H54 (cell line): ENCODE measurements around the gene FST.

ENCODE experiments used
- DNase-seq: peaks from one replicate; pipeline ENCODE4 v3.0.0; 2011; ENCODE audit warnings: low spot score, mixed read lengths; ENCODE audit not compliant: insufficient read length
- FAIRE-seq: peaks from 3 replicates; lab custom pipeline; 2011; peaks lifted over from hg19 to GRCh38; lab: Jason Lieb, UNC
- POLR2A ChIP-seq: IDR thresholded peaks from 2 replicates; pipeline ENCODE4 v1.6.1; 2011; ENCODE audit warnings: low read depth, mild to moderate bottlenecking, low read length

FST gene

DNA sequence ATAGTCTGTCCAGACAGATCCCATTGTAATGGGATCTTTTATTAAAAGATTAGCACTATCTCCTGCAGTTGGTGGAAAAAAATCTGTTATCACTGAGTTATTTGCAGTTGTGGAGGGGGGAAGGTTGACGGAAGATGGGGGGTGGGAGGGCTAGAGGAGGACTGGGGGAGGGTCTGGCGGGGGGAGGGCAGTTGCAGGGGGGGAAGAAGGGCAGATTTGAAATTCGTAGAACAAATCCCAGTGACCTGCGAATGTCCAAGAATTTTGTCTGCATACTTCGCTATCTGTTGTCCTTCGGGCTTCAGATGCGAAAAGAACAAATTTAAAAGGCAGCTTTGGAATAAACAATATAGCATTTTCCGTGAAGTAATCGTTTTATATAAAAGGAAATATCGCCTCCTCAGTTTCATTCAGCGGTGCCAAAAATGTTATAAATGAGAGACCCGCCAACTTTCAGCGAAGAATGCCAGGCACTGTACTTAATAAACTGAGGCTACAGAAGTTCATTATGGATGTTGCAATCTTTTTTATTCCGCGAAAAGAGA, 1.3 kb upstream of the FST start:
- TF ChIP-seq POLR2A, result no peak
- no peak for DNase-seq
- FAIRE-seq, result no peak

GRCh38 chr5:53479590-53480415, 626 bp upstream of the FST start:
- peak; percentile 40 for DNase-seq
- no peak; the same call in 1 of the 2 replicates for TF ChIP-seq POLR2A
- no peak for FAIRE-seq

GRCh38 chr5:53481159-53481886, 894 bp downstream of the FST start:
- DNase-seq, result no peak
- FAIRE-seq, result no peak

DNA sequence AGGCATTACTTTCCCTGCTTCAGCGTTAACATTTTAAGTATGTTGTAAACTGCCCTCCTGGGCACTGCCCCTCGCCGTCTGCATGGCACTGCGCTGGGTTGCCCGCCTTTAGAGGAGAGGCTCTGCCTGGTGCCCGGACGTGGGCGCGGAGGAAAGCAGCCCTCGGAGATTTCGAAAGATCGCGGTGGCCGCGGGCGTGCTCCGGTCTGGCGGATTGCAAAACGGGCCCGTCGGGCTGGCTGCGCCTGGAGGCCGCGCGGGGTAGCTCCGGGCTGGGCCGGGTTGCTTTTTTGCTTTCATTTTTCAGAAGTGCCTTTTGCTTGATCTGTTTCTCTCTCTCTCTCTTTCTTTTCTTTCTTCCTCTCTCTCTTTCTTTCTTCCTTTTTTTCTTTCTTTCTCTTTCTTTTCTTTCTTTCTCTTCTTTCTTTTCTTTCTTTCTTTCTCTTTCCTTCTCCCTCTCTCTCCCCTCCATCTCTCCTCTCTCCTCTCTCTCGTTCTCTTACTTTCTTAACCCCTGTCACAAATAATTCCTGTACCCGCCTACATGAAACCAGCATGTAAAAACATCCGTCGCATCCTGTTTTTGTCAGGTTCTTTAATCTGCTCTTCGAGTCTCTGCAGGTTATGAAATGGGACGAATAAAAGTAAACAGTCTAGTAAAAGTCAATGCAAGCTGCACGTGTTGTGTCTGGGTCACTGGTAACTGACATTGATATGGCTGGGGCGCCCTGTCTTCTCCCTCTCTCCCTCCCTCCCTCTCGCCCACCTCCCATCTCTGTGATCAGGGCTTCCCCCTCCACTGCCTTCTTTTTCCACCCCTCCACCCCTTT, 1.7 kb downstream of the FST start:
- TF ChIP-seq POLR2A, result no peak
- peak; percentile 82 for DNase-seq
- FAIRE-seq, result no peak

More at GRCh38 chr5:53481159-53481886, 894 bp downstream of the FST start:
- no peak for TF ChIP-seq POLR2A

DNA sequence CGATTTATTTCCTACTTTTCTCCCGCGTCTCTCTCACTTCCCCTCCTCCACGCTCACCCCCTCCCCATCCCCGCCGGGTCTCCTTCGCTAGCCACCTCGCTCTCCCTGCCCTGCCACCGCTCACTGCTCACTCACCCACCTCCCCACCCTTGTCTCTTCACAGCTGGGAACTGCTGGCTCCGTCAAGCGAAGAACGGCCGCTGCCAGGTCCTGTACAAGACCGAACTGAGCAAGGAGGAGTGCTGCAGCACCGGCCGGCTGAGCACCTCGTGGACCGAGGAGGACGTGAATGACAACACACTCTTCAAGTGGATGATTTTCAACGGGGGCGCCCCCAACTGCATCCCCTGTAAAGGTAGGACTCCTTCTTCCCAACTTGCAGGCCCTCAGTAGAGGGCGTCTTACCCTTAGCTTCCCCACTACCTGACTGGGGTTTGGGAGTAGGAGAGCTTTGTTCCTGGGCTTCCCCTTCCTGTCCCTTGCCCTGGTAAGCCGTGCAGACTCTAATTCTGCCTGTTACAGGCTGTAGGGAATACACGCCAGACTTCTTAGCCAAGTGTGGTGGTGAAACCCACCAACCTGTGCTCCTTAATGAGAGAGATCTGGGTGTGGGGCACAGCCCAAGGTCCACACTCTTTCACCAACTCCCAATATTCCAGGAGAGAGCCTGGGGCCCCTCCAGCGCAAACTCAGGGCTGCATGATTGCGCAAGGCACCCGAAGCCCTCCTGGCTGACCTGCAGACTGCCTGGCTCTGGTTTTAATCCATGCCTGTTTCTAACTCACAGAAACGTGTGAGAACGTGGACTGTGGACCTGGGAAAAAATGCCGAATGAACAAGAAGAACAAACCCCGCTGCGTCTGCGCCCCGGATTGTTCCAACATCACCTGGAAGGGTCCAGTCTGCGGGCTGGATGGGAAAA, 2.5 kb downstream of the FST start:
- DNase-seq, result no peak
- TF ChIP-seq POLR2A, result no peak
- no peak for FAIRE-seq

DNA sequence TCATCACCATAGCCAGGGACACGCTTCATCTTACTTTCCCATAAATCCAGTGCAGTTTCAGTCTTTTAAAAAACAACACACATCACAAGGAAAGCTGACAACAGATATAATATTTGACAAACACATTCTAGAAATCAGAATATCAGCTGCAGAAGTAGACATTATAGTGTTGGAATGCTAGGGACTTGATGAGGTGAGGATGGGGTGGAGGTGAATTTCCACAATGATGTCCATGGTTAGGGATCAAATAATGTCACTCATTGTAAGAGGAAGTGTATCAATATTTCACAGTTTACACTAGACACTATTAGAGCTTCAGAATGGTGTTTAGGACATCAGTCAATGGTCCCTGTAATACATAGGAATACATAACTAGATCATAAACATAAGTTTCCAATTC, 7.0 kb downstream of the FST start:
- DNase-seq, result no peak
- no peak for FAIRE-seq
- no peak for TF ChIP-seq POLR2A

DNA sequence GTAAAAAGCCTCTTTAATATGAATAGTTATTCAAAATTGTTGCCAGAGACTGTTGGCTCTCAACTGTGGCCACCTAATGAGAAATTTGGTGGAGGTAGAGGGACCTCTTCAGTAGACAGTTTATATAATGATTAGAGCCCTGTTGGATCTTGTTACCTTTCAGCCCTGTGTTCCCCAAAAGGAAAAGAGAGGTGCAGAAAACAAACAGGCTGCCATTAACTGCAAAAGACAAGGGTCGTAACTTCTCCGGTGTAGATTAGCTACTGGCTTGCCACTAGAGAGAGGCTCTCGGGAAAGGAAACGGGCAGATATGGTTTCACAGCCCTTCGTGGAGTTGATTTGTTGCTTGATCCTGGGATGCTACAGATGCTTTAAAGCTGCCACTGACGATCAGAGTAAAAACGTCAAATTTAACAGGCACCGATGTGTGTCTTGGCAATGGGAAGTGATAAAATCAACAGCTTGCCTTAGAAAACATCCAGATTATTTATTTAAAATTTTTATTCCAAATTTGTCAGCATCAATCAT, 7.8 kb downstream of the FST start:
- DNase-seq (no peak), FAIRE-seq (no peak)
- no peak for TF ChIP-seq POLR2A

- no peak for TF ChIP-seq POLR2A
- FAIRE-seq (no peak), DNase-seq (no peak)
These were observed 10.3 kb downstream of the FST start for GRCh38 chr5:53490747-53491146.

GRCh38 chr5:53501054-53501453, 20.6 kb downstream of the FST start:
- TF ChIP-seq POLR2A, result no peak
- no peak for FAIRE-seq
- DNase-seq, result no peak

DNA sequence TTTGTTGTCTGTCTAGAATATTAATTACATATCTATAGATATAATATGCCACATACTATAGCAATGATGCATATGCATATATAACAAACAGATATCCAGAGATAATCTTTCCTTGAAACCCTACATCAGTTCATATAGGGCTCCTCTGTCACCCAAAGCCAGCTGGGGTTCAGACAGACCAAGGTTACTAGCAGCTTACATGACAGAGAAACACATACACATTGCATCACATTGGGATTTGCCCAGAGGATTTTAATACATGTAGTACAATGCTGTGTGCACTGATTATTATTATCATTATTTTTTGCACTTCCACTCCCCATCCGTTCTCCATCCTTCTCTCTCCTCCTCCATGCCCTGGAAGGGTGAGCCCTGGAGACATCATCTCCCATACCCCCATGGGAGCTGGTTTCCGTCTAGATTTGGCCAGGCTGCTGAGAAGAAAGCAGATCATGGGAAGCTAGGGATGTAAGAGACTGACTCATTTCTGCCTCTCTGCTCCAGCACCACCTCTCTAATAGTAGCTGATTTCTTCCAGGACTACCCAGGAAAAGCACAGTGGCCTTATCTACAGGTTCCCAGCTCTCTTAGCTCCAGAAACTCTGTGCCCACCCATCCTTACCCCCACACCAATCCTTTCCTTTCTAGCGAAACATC, 23.3 kb downstream of the FST start:
- no peak for DNase-seq

GRCh38 chr5:53507013-53507412, 26.6 kb downstream of the FST start:
- TF ChIP-seq POLR2A, result no peak
- FAIRE-seq, result no peak
- no peak for DNase-seq

More for the DNA sequence above, 23.3 kb downstream of the FST start:
- no peak for FAIRE-seq
- TF ChIP-seq POLR2A, result no peak

GRCh38 chr5:53508125-53508524, 27.7 kb downstream of the FST start:
- FAIRE-seq, result no peak
- no peak for DNase-seq
- no peak for TF ChIP-seq POLR2A

DNA sequence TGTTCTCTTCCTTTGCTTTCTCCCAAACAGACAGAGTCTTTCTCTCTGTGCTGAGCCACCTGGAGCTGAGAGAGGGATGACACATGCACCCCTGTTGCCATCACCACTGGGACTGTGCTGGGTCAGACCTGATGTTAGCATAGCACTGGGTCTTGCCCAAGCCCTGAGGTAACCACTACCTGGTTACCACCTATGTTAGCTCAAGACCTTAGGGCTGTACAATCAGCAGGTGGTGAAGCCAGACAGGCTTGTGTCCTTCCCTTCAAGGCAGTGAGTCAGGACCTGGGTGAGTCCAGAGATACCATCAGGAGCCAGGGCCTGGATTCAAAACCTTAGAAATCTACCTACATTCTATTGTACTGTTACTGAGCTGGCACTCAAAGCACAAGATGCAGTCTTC, 32.1 kb downstream of the FST start:
- FAIRE-seq (no peak), DNase-seq (no peak)
- no peak for TF ChIP-seq POLR2A
